KMS-11 (cell line): Measurements from ENCODE around the gene FILIP1.

Experiments used
- H2AFZ ChIP-seq: fragments of 200-600 bp; sonication (generic); 2 replicates; pipeline ENCODE4 v1.6.1; 2016; ENCODE audit warnings: antibody characterized with exemption, mixed run types, low read depth
- H3K27ac ChIP-seq: fragments of 200-600 bp; sonication (generic); 2 replicates; pipeline ENCODE4 v1.6.1; 2016; ENCODE audit warnings: mild to moderate bottlenecking, mixed run types
- H3K27me3 ChIP-seq: fragments of 200-600 bp; sonication (generic); 2 replicates; pipeline ENCODE4 v1.6.1; 2017; ENCODE audit warnings: mild to moderate bottlenecking, low read depth, mixed run types, moderate library complexity; ENCODE audit not compliant: insufficient read depth
- H3K36me3 ChIP-seq: fragments of 200-600 bp; sonication (generic); 2 replicates; pipeline ENCODE4 v1.6.1; 2017; ENCODE audit warnings: mild to moderate bottlenecking, mixed run types; ENCODE audit not compliant: insufficient read depth
- H3K4me1 ChIP-seq: fragments of 200-600 bp; sonication (generic); 2 replicates; pipeline ENCODE4 v1.6.1; 2016; ENCODE audit warnings: mild to moderate bottlenecking, low read depth, mixed run types; ENCODE audit not compliant: poor library complexity, severe bottlenecking
- H3K4me2 ChIP-seq: fragments of 200-600 bp; sonication (generic); 2 replicates; pipeline ENCODE4 v1.7.0; 2016; ENCODE audit warnings: mild to moderate bottlenecking, mixed run types
- H3K4me3 ChIP-seq: fragments of 200-600 bp; sonication (generic); IDR thresholded peaks from 2 replicates; pipeline ENCODE4 v1.6.1; 2017; ENCODE audit warnings: low read depth, low read length, mixed read lengths; ENCODE audit not compliant: insufficient read depth
- H3K79me2 ChIP-seq: fragments of 200-600 bp; sonication (generic); 2 replicates; pipeline ENCODE4 v1.6.1; 2016; ENCODE audit warnings: low read depth, mixed run types; ENCODE audit not compliant: insufficient read depth
- H3K9ac ChIP-seq: fragments of 200-600 bp; sonication (generic); 2 replicates; pipeline ENCODE4 v1.6.1; 2016; ENCODE audit warnings: mild to moderate bottlenecking, mixed run types
- H4K20me1 ChIP-seq: fragments of 200-600 bp; sonication (generic); 2 replicates; pipeline ENCODE4 v1.6.1; 2016; ENCODE audit warnings: mild to moderate bottlenecking, mixed run types; ENCODE audit not compliant: insufficient read depth
- TF ChIP-seq, protein P1 (sequence below): fragments of 200-600 bp; sonication (generic); conservative IDR thresholded peaks from 2 replicates; pipeline ENCODE4 v1.6.1; 2017; ENCODE audit warnings: low read depth, mild to moderate bottlenecking, antibody characterized with exemption, low read length, moderate library complexity, mixed read lengths

Gene FILIP1

DNA sequence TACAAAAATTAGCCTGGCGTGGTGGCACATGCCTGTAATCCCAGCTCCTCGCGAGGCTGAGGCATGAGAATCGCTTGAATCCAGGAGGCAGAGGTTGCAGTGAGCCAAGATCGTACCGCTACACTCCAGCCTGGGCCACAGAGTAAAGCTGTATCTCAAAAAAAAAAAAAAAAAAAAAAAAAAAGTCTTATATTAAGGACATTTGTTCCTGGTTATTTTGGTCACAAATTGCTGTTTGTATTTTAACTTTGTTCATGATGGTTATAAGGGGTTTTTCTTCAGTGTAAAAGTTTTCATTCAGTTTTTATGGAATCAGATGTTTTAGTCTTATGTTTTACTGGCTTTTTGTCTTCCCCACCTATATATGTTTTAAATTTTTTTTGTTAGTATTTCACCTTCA is 13.9 kb downstream of the FILIP1 start:
- Histone ChIP-seq H4K20me1 (no peaks in the 10 kb centered on the region), H2AFZ (no peak overlapping the region), H3K9ac (no peak overlapping the region), H3K36me3 (no peaks in the 10 kb centered on the region), H3K79me2 (no peaks in the 10 kb centered on the region), H3K4me1 (no peaks in the 10 kb centered on the region), H3K27ac (no peak overlapping the region), H3K27me3 (no peaks in the 10 kb centered on the region), H3K4me3 (no peak overlapping the region), H3K4me2 (no peak overlapping the region)
- TF ChIP-seq, protein P1, sequence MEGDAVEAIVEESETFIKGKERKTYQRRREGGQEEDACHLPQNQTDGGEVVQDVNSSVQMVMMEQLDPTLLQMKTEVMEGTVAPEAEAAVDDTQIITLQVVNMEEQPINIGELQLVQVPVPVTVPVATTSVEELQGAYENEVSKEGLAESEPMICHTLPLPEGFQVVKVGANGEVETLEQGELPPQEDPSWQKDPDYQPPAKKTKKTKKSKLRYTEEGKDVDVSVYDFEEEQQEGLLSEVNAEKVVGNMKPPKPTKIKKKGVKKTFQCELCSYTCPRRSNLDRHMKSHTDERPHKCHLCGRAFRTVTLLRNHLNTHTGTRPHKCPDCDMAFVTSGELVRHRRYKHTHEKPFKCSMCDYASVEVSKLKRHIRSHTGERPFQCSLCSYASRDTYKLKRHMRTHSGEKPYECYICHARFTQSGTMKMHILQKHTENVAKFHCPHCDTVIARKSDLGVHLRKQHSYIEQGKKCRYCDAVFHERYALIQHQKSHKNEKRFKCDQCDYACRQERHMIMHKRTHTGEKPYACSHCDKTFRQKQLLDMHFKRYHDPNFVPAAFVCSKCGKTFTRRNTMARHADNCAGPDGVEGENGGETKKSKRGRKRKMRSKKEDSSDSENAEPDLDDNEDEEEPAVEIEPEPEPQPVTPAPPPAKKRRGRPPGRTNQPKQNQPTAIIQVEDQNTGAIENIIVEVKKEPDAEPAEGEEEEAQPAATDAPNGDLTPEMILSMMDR = no peak

DNA sequence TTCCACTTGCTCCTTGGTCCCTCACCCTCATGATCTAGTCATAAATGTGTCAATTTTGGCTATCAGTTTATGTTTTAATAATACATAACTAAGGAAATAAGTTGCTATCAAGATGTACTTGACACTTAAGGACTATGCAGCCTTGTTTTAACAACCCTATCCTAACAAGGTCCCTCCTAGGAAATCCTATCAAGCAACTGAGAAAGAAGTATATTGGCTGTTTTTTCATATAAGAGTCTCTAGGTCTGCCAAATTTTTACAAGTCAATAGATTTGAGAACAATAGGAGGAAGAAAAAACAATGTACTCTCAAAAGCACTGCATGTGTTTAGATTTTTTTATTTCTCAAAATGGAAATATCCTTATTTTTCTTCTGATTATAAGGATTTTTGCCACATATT is 14.7 kb downstream of the FILIP1 start:
- H3K36me3 ChIP-seq = no peaks in the 10 kb centered on the region
- H4K20me1 ChIP-seq = no peaks in the 10 kb centered on the region
- H3K4me3 ChIP-seq = no peak overlapping the region
- H2AFZ ChIP-seq = no peak overlapping the region
- H3K4me2 ChIP-seq = no peak overlapping the region
- no peak overlapping the region for H3K27ac ChIP-seq
- TF ChIP-seq, protein P1 = no peak
- H3K79me2 ChIP-seq = no peaks in the 10 kb centered on the region
- H3K4me1 ChIP-seq = no peaks in the 10 kb centered on the region
- no peaks in the 10 kb centered on the region for H3K27me3 ChIP-seq
- no peak overlapping the region for H3K9ac ChIP-seq

DNA sequence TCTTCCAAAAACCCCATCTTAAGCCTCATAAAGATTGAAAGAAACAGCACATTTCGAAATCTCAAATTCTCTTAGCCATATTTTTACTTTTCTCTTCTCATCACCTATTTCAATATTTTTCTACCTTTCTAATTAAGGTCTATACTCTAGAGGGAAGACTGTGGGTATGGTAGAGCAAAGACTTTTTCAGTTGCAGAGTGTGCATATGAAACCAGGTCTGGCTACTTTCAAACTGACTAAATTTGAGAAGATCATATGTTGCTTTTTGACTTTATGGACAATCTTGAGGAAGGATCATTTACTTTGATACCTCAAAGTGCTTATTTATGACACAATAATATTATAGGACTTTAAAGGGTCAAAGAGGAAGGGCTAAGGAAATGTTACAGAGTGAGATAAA is 20.7 kb downstream of the FILIP1 start:
- no peaks in the 10 kb centered on the region for H4K20me1 ChIP-seq
- H3K4me2 ChIP-seq = no peak overlapping the region
- H3K27ac ChIP-seq = no peak overlapping the region

DNA sequence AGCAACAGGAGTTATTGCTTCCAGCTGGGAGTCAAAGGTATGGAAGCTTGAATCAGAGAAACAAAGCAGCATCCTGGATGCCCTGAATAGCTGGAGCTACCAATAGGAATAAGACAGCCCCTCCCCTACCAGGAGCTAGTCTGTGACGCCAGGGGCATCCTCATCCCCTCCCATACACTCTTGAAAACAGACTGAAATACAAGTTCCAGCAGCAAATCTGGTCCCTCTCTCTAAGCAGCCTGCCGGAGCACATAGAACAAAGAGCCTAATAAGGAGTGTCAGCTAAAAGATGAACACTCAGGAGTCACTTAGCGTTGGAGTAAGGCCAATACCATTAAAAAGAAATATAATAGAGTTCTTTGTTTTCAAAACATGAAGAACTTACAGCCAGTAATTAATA is 25.6 kb downstream of the FILIP1 start:
- Histone ChIP-seq H3K36me3 (no peaks in the 10 kb centered on the region), H3K79me2 (no peaks in the 10 kb centered on the region), H3K4me2 (no peak overlapping the region), H3K4me1 (no peaks in the 10 kb centered on the region), H3K27me3 (no peaks in the 10 kb centered on the region), H3K4me3 (no peak overlapping the region), H4K20me1 (no peaks in the 10 kb centered on the region), H3K9ac (no peak overlapping the region), H2AFZ (no peak overlapping the region), H3K27ac (no peak overlapping the region)
- TF ChIP-seq, protein P1 = no peak

More for the DNA sequence above, 20.7 kb downstream of the FILIP1 start:
- H3K9ac ChIP-seq = no peak overlapping the region
- H3K4me1 ChIP-seq = no peaks in the 10 kb centered on the region
- no peak overlapping the region for H2AFZ ChIP-seq
- no peaks in the 10 kb centered on the region for H3K79me2 ChIP-seq
- TF ChIP-seq, protein P1 = no peak
- H3K4me3 ChIP-seq = no peak overlapping the region
- no peaks in the 10 kb centered on the region for H3K36me3 ChIP-seq
- no peaks in the 10 kb centered on the region for H3K27me3 ChIP-seq
